KG1 (cell line): ENCODE results near the gene CIB4.

Source experiments
- DNase-seq: peaks from one replicate; lab custom pipeline; 2025; lab: John Stamatoyannopoulos, UW

CIB4 gene

GRCh38 chr2:26642429-26642828, 1.3 kb upstream of the CIB4 start:
- no peak for DNase-seq

GRCh38 chr2:26640331-26640745, 828 bp downstream of the CIB4 start:
- DNase-seq, result no peak

GRCh38 chr2:26639685-26640243, 1.4 kb downstream of the CIB4 start:
- DNase-seq, result no peak

- no peak for DNase-seq
Observed at GRCh38 chr2:26637811-26638310, 3.3 kb downstream of the CIB4 start.

DNA sequence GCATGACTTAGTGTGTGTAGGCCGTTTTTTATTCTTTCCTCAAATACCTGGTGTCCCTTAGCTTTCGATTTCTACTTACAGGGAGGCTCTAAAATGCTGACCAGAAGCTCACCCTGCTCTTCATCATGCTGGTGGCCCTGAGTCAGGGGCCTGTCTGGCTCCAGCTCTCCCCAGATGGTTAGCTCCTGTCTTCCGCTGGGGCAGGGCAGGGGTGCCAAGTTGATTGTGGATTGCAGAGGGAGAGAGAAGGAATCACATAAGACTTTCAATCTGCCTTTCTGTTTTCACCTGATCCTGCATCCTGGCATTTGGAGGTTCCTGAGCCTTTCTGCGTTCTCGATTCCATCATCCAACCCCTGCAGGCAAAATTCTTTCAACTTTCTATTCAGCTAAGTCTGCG, 4.2 kb downstream of the CIB4 start:
- DNase-seq, result no peak

DNA sequence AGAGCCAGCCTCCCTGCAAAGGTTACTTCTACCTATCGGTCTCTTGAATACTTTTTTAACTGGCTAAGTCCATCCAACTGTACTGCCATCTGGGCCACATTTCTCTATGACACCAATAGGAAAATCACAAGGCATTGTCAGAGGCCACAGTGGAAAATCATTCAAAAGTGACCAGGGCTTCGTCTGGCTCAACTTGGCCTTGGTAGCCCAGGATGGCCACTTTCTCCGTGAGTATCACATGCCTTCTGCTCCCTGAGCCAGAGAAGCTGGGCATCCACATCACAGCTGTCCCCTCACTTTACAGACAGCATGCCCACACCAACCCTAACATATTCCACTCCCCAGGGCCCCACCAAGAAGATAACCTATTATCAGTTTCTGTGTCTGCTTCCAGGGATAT, 5.8 kb downstream of the CIB4 start:
- no peak for DNase-seq

GRCh38 chr2:26634636-26635230, 6.4 kb downstream of the CIB4 start:
- no peak for DNase-seq

GRCh38 chr2:26633993-26634595, 7.1 kb downstream of the CIB4 start:
- no peak for DNase-seq

DNA sequence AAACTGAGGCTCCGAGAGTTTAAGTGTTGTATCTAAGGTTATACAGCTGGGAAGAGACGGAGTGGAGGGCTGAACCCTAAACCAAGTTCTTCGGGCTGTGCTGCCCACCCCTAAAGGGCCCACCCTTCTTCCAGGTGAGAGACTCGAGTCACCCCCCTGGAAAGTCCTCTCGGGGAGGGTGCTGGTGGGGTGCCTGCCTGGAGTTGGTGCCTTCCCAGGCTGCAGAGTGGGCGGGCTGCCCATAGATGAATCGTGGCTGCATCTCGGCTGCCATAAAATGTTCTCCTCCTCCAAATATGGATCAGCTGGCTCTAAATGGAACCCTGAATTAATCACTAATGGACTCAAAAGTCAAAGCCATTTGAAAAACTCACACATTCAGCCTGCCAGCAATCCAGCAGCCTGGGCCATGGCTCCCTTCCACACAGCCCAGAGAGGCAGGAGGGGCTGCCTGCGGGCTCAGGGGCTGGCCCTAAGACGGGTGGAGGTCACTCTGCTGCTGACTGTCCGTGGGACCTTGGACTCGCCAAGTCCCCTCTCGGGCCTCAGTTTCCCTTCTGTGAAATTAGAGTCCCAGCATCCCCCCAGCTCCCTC, 7.7 kb downstream of the CIB4 start:
- no peak for DNase-seq

DNA sequence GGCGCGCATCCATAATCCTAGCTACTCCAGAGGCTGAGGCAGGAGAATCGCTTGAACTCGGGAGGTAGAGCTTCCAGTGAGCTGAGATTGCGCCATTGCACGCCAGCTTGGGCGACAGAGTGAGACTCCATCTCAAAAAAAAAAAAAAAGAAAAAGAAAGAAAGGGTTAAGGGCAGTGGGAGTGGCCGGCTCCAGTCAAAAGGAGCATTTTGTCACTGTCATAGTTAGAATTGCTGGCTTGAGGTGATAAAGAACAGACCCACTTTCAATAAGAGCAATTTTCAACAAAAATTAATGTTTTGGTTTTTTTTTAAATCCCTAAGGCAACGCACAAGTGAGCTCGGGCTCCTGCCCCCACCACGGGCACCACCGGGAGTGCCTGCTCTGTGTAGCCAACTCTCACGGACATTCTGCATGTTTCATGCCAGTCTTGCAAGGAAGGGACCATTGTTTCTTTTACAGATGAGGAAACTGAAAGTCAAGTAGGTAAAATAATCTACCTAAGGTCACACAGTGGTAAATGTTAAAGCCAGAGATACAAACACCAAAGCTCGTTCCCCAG, 8.5 kb downstream of the CIB4 start:
- DNase-seq, result no peak

- DNase-seq, result no peak
Observed at GRCh38 chr2:26631401-26632170, 9.6 kb downstream of the CIB4 start.

- no peak for DNase-seq
Observed at GRCh38 chr2:26630669-26631360, 10.4 kb downstream of the CIB4 start.

- no peak for DNase-seq
Observed at GRCh38 chr2:26630235-26630634, 10.9 kb downstream of the CIB4 start.

GRCh38 chr2:26629751-26630150, 11.4 kb downstream of the CIB4 start:
- DNase-seq, result no peak

- DNase-seq, result no peak
Observed at GRCh38 chr2:26629346-26629630, 11.9 kb downstream of the CIB4 start.

- no peak for DNase-seq
Observed at GRCh38 chr2:26628561-26629345, 12.4 kb downstream of the CIB4 start.

- DNase-seq, result no peak
Observed at GRCh38 chr2:26627350-26628105, 13.6 kb downstream of the CIB4 start.

DNA sequence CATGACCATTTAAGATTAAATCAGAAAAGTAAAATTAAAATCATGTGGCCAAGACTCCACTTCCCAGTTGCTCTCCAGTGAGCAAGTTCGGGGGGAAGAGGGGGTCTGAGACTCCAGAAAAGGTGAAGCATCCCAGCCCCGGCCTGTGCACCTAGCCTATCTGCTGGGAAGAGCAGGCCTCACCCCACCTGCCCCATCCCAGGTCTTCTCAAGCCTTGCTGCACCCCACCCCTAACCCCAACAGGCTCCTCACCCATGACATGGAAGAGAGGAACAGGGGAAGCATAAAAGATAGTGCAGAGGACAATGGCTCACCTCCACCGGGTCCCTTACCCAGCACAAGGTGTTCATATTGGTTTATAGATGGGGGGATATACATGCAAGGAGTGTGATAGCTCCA, 14.6 kb downstream of the CIB4 start:
- no peak for DNase-seq

DNA sequence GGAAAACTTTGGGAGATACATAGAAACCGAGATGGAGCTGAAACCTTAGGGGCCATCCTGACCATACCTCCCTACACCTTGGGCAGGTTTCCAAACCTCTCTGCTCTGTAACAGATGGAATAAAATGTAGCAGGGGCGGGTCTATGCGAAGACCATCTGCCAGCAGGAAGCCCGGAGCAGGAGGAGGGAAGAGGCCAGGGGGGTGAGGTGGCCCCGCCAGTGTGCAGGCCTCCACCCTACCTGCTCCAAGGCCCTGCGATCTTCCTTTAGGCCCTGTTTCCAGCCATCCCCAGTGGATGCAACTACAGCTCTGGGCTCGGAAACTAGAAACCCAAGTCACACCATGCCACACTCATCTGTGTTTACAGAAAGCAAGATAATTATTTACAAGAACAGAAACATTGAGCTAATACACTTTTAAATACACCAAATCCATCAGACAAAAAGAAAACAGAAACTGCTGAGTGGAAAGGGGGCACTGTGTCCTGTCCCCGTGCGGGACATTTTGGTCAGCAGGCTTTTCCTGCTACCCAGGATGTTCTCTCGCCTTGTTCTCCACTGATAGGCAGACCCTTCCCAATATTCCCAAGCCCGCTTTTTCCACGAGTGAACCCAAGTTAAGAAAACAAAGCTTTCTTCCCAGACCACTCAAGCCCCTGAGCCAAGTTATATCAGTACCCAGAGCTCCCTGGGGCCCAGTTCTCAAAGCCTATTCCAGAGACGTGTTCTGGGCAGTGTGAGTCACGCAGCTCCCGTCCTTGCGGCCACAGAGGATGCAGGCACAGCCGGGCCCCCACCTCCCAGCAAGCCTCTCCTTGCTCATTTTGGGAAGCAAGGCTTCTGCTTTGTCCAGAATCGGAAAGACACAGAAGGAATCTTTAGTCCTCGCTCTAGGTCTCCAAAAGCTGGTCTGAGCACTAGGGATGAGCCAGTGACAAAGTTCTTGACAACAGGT, 17.3 kb downstream of the CIB4 start:
- no peak for DNase-seq
